Stimulated activated CD4-positive, alpha-beta T cell treated with anti-CD3 and anti-CD28 coated beads, Interleukin-12 subunit alpha, Interleukin-12 subunit beta, amount 100 ng/mL, for 48 hours (primary cell): ENCODE measurements around the gene CCR9.

ENCODE experiments used
- DNase-seq, 3 donors: peaks; one replicate each; pipeline ENCODE4 v3.0.0-alpha.2; 2020; ENCODE audit warnings: low read depth in 2 of 3, low spot score in 1 of 3

The CCR9 gene

DNA sequence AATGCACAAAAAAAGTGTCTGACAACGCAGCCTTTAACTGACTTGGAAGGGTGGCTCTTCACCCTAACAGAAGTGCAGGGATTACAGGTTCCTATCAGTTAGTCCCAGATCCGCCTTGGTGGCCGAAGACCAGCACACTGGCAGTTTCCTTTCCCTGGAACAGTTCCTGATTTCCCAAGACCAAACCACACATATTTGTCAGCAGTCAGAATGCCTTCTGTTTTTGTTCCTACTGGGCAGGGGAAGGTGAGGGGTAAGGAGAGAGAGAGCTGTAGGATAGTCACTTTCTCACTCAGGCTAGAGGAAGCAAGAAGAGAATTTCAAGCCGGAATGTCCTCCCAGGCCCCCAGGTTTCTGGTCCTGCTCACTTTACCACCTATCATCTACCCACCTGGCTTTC is 66.1 kb downstream of the CCR9 start:
- no peak for DNase-seq
